Kidney epithelial cell (primary cell): ENCODE measurements around the gene LDLRAD4. TPM values are rescaled to one million over a fixed set of nuclear protein-coding genes. Genes with fewer than 3 reads are reported as not detected.

Experiments
- DNase-seq: peaks from one replicate; pipeline ENCODE4 v3.0.0-alpha.2; 2010; ENCODE audit warnings: low read depth
- H3K27me3 ChIP-seq: 2 replicates; pipeline ENCODE4 v1.6.0; 2011; ENCODE audit warnings: low read length; ENCODE audit not compliant: control insufficient read depth, insufficient read depth
- H3K36me3 ChIP-seq: 2 replicates; pipeline ENCODE4 v1.5.1; 2011; ENCODE audit warnings: low read length; ENCODE audit not compliant: control insufficient read depth, insufficient read depth
- H3K4me3 ChIP-seq: 2 replicates; pipeline ENCODE4 v1.5.1; 2011; ENCODE audit warnings: low read depth, mild to moderate bottlenecking, control low read depth, low read length
- CTCF ChIP-seq: IDR thresholded peaks from 2 replicates; pipeline ENCODE4 v1.5.1; 2011; ENCODE audit warnings: mild to moderate bottlenecking, moderate library complexity, low read length, control low read depth, inconsistent platforms; ENCODE audit not compliant: insufficient read depth, poor library complexity, severe bottlenecking
- total RNA-seq: library from RNA; depleted of rRNA; stranded (reverse); fragments of >200 nt; gene quantifications from 2 replicates; pipeline ENCODE4 v1.2.3, GENCODE V29; 2015

Gene LDLRAD4
- total RNA-seq, 1 donor from 2014 or later = 5.8 TPM

- no peaks in the 10 kb centered on the region for H3K27me3 ChIP-seq
- no peak for TF ChIP-seq CTCF
- no peaks in the 10 kb centered on the region for H3K36me3 ChIP-seq
- H3K4me3 ChIP-seq = no peak overlapping the region
- no peak for DNase-seq
These were observed 346.0 kb downstream of the LDLRAD4 start for GRCh38 chr18:13564579-13564978.

GRCh38 chr18:13565228-13565627 is 346.7 kb downstream of the LDLRAD4 start:
- Histone ChIP-seq H3K27me3 (no peaks in the 10 kb centered on the region), H3K36me3 (no peaks in the 10 kb centered on the region), H3K4me3 (no peak overlapping the region)
- DNase-seq = no peak
- no peak for TF ChIP-seq CTCF

GRCh38 chr18:13566941-13567746 is 348.6 kb downstream of the LDLRAD4 start:
- no peaks in the 10 kb centered on the region for H3K27me3 ChIP-seq
- H3K4me3 ChIP-seq = no peak overlapping the region
- no peak for DNase-seq
- no peak for TF ChIP-seq CTCF
- no peaks in the 10 kb centered on the region for H3K36me3 ChIP-seq

- Histone ChIP-seq H3K36me3 (no peaks in the 10 kb centered on the region), H3K27me3 (no peaks in the 10 kb centered on the region), H3K4me3 (no peak overlapping the region)
- no peak for TF ChIP-seq CTCF
- no peak for DNase-seq
These were observed 350.2 kb downstream of the LDLRAD4 start for GRCh38 chr18:13568443-13569392.

GRCh38 chr18:13570216-13570615 is 351.7 kb downstream of the LDLRAD4 start:
- Histone ChIP-seq H3K27me3 (no peaks in the 10 kb centered on the region), H3K4me3 (no peak overlapping the region), H3K36me3 (no peaks in the 10 kb centered on the region)
- no peak for TF ChIP-seq CTCF
- no peak for DNase-seq
